Parathyroid adenoma (tissue), 2 donors: ENCODE measurements around the gene TNFRSF9.

Experiments used
- H2AFZ ChIP-seq: fragments of 300-600 bp; sonication (generic); one replicate; pipeline ENCODE4 v1.7.0; 2017; ENCODE audit warnings: antibody characterized with exemption, mild to moderate bottlenecking
- H3K27ac ChIP-seq: fragments of 300-600 bp; sonication (generic); one replicate; pipeline ENCODE4 v1.7.0; 2017
- H3K27me3 ChIP-seq: fragments of 300-600 bp; sonication (generic); one replicate; pipeline ENCODE4 v1.7.0; 2017; ENCODE audit warnings: low read length; ENCODE audit not compliant: control insufficient read depth, insufficient read depth
- H3K36me3 ChIP-seq: fragments of 300-600 bp; sonication (generic); one replicate; pipeline ENCODE4 v1.7.0; 2017; ENCODE audit warnings: low read length; ENCODE audit not compliant: control insufficient read depth, insufficient read depth
- H3K4me1 ChIP-seq: fragments of 300-600 bp; sonication (generic); one replicate; pipeline ENCODE4 v1.7.0; 2017; ENCODE audit warnings: control low read depth
- H3K4me2 ChIP-seq: fragments of 300-600 bp; sonication (generic); one replicate; pipeline ENCODE4 v1.7.0; 2017; ENCODE audit warnings: low read length
- H3K4me3 ChIP-seq: fragments of 300-600 bp; sonication (generic); one replicate; pipeline ENCODE4 v1.7.0; 2017; ENCODE audit warnings: low read depth, low read length
- H3K79me2 ChIP-seq: fragments of 300-600 bp; sonication (generic); one replicate; pipeline ENCODE4 v1.7.0; 2017; ENCODE audit warnings: control low read depth
- H3K9ac ChIP-seq: fragments of 300-600 bp; sonication (generic); one replicate; pipeline ENCODE4 v1.7.0; 2017; ENCODE audit warnings: mild to moderate bottlenecking
- H3K9me3 ChIP-seq: fragments of 300-600 bp; sonication (generic); one replicate; pipeline ENCODE4 v1.7.0; 2017; ENCODE audit warnings: low read length; ENCODE audit not compliant: control insufficient read depth
- CTCF ChIP-seq: fragments of 300-600 bp; sonication (generic); IDR thresholded peaks from one replicate; pipeline ENCODE4 v1.7.0; 2017; ENCODE audit warnings: antibody characterized with exemption, mild to moderate bottlenecking
- donor health status: primary hyperparathyroidism.

The TNFRSF9 gene

GRCh38 chr1:7916501-7916830, 24.2 kb downstream of the TNFRSF9 start:
- Histone ChIP-seq H3K4me1 (no peaks in the 10 kb centered on the region), H3K79me2 (no peaks in the 10 kb centered on the region), H3K4me2 (no peak overlapping the region), H3K36me3 (no peaks in the 10 kb centered on the region), H3K9me3 (no peaks in the 10 kb centered on the region), H3K27ac (no peak overlapping the region), H2AFZ (no peak overlapping the region), H3K4me3 (no peak overlapping the region), H3K27me3 (no peaks in the 10 kb centered on the region), H3K9ac (no peak overlapping the region)
- no peak for TF ChIP-seq CTCF

GRCh38 chr1:7915826-7916500, 24.7 kb downstream of the TNFRSF9 start:
- no peak for TF ChIP-seq CTCF
- Histone ChIP-seq H3K36me3 (no peaks in the 10 kb centered on the region), H3K4me3 (no peak overlapping the region)

GRCh38 chr1:7912743-7913557, 27.7 kb downstream of the TNFRSF9 start:
- H3K9ac ChIP-seq: no peak overlapping the region
- no peaks in the 10 kb centered on the region for H3K27me3 ChIP-seq
- no peak overlapping the region for H3K4me3 ChIP-seq
- H3K27ac ChIP-seq: no peak overlapping the region
- no peak overlapping the region for H2AFZ ChIP-seq
- no peaks in the 10 kb centered on the region for H3K79me2 ChIP-seq
- no peak overlapping the region for H3K4me2 ChIP-seq
- H3K4me1 ChIP-seq: no peaks in the 10 kb centered on the region
- TF ChIP-seq CTCF: no peak
- no peaks in the 10 kb centered on the region for H3K9me3 ChIP-seq
- H3K36me3 ChIP-seq: no peaks in the 10 kb centered on the region

More at GRCh38 chr1:7915826-7916500, 24.7 kb downstream of the TNFRSF9 start:
- no peak overlapping the region for H2AFZ ChIP-seq
- no peaks in the 10 kb centered on the region for H3K4me1 ChIP-seq
- no peak overlapping the region for H3K27ac ChIP-seq
- no peak overlapping the region for H3K9ac ChIP-seq
- H3K4me2 ChIP-seq: no peak overlapping the region
- no peaks in the 10 kb centered on the region for H3K79me2 ChIP-seq
- H3K9me3 ChIP-seq: no peaks in the 10 kb centered on the region
- no peaks in the 10 kb centered on the region for H3K27me3 ChIP-seq

- no peaks in the 10 kb centered on the region for H3K9me3 ChIP-seq
- no peak overlapping the region for H3K27ac ChIP-seq
- no peak overlapping the region for H3K4me3 ChIP-seq
Observed at GRCh38 chr1:7912145-7912544, 28.5 kb downstream of the TNFRSF9 start.

More at GRCh38 chr1:7912145-7912544, 28.5 kb downstream of the TNFRSF9 start:
- Histone ChIP-seq H3K27me3 (no peaks in the 10 kb centered on the region), H3K4me2 (no peak overlapping the region), H3K4me1 (no peaks in the 10 kb centered on the region), H3K36me3 (no peaks in the 10 kb centered on the region), H3K9ac (no peak overlapping the region), H3K79me2 (no peaks in the 10 kb centered on the region), H2AFZ (no peak overlapping the region)
- no peak for TF ChIP-seq CTCF
